ENCODE measurements around the gene TNFRSF14. TPM values are rescaled to one million over a fixed set of nuclear protein-coding genes. Genes with fewer than 3 reads are reported as not detected.
A peak's percentile ranks its signal among the peaks of the same experiment; 100 is the strongest.

The TNFRSF14 gene
- total and polyA plus RNA-seq, 9 of the 15 experiments (the other 6 are each of a cell fraction or from before 2014, with no cell fraction given) = 0.11 to 2.3 (median 0.68) TPM; not detected in 2

GRCh38 chr1:2525920-2526823, 30.0 kb upstream of the TNFRSF14 start, which contains the start of gene PANK4 (continued):
- TF ChIP-seq RBM14 (IDR thresholded peaks at IDR 0.05; ENCODE audit: borderline replicate concordance, insufficient read depth, low read depth, low read length) (no peak), ZFP36 (IDR thresholded peaks at IDR 0.05; ENCODE audit: low read depth, low read length, partially characterized antibody) (no peak), CHD1 (IDR thresholded peaks at IDR 0.05; ENCODE audit: low read length) (no peak), ZNF77 (CRISPR knock-in tag; IDR thresholded peaks at IDR 0.05) (no peak), BACH1 (tag; IDR thresholded peaks at IDR 0.05) (peak; percentile 82; the same call in 1 of the 2 replicates), ZNF766 (CRISPR knock-in tag; conservative IDR thresholded peaks at IDR 0.05) (peak; percentile 100), CREB1 (IDR thresholded peaks at IDR 0.05) (peak; percentile 58; the same call in 1 of the 2 replicates), CREB1 (CRISPR knock-in tag; IDR thresholded peaks at IDR 0.05) (peak; percentile 85), POLR2G (IDR thresholded peaks at IDR 0.05; ENCODE audit: low read depth, low read length) (peak; percentile 84), MYBL2 (IDR thresholded peaks at IDR 0.05; ENCODE audit: low read depth) (no peak), MYBL2 (CRISPR knock-in tag; IDR thresholded peaks at IDR 0.05; ENCODE audit: borderline replicate concordance) (no peak), CUX1 (CRISPR knock-in tag; IDR thresholded peaks at IDR 0.05) (peak; percentile 76; the same call in 1 of the 2 replicates)
- TF ChIP-seq, protein P1, sequence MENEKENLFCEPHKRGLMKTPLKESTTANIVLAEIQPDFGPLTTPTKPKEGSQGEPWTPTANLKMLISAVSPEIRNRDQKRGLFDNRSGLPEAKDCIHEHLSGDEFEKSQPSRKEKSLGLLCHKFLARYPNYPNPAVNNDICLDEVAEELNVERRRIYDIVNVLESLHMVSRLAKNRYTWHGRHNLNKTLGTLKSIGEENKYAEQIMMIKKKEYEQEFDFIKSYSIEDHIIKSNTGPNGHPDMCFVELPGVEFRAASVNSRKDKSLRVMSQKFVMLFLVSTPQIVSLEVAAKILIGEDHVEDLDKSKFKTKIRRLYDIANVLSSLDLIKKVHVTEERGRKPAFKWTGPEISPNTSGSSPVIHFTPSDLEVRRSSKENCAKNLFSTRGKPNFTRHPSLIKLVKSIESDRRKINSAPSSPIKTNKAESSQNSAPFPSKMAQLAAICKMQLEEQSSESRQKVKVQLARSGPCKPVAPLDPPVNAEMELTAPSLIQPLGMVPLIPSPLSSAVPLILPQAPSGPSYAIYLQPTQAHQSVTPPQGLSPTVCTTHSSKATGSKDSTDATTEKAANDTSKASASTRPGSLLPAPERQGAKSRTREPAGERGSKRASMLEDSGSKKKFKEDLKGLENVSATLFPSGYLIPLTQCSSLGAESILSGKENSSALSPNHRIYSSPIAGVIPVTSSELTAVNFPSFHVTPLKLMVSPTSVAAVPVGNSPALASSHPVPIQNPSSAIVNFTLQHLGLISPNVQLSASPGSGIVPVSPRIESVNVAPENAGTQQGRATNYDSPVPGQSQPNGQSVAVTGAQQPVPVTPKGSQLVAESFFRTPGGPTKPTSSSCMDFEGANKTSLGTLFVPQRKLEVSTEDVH (IDR thresholded peaks at IDR 0.05; ENCODE audit: low read depth, partially characterized antibody) = no peak
- TF ChIP-seq, protein P2, sequence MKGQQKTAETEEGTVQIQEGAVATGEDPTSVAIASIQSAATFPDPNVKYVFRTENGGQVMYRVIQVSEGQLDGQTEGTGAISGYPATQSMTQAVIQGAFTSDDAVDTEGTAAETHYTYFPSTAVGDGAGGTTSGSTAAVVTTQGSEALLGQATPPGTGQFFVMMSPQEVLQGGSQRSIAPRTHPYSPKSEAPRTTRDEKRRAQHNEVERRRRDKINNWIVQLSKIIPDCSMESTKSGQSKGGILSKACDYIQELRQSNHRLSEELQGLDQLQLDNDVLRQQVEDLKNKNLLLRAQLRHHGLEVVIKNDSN (CRISPR knock-in tag; IDR thresholded peaks at IDR 0.05) = no peak
- TF ChIP-seq, protein P3, sequence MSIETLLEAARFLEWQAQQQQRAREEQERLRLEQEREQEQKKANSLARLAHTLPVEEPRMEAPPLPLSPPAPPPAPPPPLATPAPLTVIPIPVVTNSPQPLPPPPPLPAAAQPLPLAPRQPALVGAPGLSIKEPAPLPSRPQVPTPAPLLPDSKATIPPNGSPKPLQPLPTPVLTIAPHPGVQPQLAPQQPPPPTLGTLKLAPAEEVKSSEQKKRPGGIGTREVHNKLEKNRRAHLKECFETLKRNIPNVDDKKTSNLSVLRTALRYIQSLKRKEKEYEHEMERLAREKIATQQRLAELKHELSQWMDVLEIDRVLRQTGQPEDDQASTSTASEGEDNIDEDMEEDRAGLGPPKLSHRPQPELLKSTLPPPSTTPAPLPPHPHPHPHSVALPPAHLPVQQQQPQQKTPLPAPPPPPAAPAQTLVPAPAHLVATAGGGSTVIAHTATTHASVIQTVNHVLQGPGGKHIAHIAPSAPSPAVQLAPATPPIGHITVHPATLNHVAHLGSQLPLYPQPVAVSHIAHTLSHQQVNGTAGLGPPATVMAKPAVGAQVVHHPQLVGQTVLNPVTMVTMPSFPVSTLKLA (conservative IDR thresholded peaks at IDR 0.05) = peak in 1 of 2 experiments; percentile 79; a peak in 1 of 4 replicates
